HG03025 (cell line): ENCODE data around the gene NCKAP1.
"Not testable (repeated sequence)": the region's sequence is repeated elsewhere in the genome, so short reads cannot be mapped to it uniquely, and the experiment has no call there.

ENCODE experiments used
- ATAC-seq: cut with Tn5 transposase; IDR thresholded peaks from one replicate; pipeline ENCODE4 v1.9.1; 2021; ENCODE audit warnings: mild to moderate bottlenecking, moderate library complexity; ENCODE audit not compliant: unreplicated experiment, low FRiP score

The NCKAP1 gene

GRCh38 chr2:183038341-183039300 is at the start of gene NCKAP1:
TSS of gene NCKAP1 (minus strand) at chr2:183038457. CDS start at chr2:183038099, 358 bp downstream.
- ATAC-seq: peak; percentile 85

- no peak for ATAC-seq
Measured at GRCh38 chr2:183081911-183082310, 43.7 kb upstream of the NCKAP1 start.

DNA sequence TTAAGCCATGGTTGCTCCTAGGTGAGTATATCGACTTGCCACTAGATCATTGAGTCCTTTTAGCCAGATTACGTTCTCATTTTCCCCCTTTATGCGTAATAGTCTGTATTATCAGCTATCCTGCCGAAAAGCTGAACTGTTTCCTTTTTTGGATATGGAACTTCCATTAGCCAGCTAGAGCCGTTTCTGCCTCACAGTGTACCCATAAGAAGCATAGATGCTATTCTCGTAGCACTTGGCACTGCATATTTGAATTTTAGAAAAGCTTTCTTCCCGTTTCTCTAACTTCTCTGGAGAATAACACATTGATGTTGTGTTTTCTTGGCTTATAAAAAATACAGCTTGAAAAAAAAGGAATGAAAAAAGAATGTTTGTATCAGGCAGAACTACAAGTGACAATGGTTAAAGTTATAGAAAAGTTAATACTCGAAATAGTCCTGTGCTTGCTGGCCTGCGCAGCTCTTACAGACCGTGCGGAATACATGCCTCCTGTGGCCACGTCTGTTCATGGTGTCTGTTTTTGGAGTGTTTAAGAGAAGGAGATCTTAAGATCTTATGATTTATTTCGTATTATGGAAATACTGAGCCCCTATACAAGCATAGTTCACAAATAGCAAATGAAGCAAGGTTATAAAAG is 41.0 kb upstream of the NCKAP1 start:
- peak; percentile 9 for ATAC-seq

GRCh38 chr2:183078464-183079138 is 40.3 kb upstream of the NCKAP1 start, which contains the start of gene DUSP19:
TSS of gene DUSP19 (plus strand) at chr2:183078747. CDS start at chr2:183078934, 187 bp downstream.
- ATAC-seq: peak; percentile 95

- ATAC-seq: no peak
Measured at GRCh38 chr2:183078163-183078463, 39.9 kb upstream of the NCKAP1 start.

- no peak for ATAC-seq
Measured at GRCh38 chr2:183072177-183072576, 33.9 kb upstream of the NCKAP1 start.

DNA sequence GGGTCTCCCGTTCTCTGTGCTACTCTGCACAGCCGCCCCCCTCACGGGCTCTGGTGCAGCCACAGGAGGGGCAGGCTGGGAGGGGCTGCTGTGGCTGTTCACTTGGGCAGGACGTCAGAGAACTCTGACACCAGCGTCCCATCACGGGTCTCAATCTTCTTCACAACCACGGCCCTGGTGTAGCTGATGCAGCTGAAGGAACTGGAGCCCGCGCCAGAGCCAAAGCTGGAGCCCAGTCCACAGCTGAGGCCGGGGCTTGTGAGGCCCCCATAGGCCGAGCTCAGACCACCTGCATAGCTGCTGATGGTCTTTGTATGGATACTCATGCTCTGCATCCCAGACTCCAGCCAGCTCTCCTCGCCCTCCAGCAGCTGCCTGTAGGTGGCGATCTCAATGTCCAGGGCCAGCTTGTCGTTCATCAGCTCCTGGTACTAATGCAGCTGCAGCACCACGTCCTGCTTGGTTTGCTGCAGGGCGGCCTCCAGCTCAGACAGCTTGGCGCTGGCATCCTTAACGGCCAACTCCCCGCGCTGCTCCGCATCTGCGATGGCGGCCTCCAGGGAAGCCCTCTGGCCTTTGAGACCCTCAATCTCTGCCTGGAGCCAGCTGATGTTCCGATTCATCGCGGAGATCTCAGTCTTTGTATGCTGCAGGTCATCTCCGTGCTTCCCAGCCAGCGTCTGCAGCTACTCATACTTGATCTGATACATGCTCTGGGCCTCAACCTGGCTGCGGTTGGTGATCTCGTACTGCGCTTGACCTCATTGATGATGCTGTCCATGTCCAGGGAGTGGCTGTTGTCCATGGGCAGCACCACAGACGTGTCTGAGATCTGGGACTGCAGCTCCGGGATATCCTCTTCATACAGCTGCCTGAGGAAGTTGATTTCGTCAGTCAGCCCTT is 32.9 kb upstream of the NCKAP1 start:
- no peak for ATAC-seq

- ATAC-seq: no peak
Measured at GRCh38 chr2:183069174-183069573, 30.9 kb upstream of the NCKAP1 start.

GRCh38 chr2:183068561-183068960 is 30.3 kb upstream of the NCKAP1 start:
- ATAC-seq: no peak

- no peak for ATAC-seq
Measured at GRCh38 chr2:183063083-183063482, 24.8 kb upstream of the NCKAP1 start.

- ATAC-seq: no peak
Measured at GRCh38 chr2:183060571-183061231, 22.4 kb upstream of the NCKAP1 start.

DNA sequence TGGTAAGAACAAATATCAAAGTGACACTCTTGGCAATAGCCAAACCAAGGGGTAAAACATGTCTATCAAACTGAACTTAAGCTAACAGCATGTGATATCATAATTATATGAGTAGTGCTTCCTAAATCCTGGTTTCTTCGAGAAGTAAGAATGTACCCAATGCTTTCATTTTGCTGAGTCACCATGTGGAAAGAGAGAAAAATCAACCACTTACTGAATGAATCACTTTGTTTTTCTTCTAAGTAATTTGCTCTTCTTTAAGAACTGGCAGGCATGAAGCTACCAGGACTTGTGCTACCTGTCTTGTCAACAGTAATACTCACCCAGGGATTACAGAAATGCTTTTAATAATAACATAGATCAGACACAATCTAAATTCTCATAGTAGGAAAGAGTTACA is 21.3 kb upstream of the NCKAP1 start:
- no peak for ATAC-seq

- ATAC-seq: peak; percentile 48
Measured at GRCh38 chr2:183057333-183057985, 19.2 kb upstream of the NCKAP1 start.

DNA sequence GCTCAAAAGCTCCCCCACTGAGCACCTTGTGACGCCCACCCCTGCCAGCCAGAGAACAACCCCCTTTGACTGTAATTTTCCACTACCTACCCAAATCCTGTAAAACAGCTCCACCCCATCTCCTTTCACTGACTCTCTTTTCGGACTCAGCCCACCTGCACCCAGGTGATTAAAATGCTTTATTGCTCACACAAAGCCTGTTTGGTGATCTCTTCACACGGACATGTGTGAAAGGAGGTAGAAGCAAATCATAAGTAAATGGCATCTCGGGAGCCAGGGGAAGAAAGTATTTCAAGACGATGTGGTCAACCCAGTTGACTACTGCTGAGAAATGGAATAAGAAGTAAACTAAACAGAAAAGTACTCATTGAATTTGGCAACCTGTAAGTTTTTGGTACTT is 11.2 kb upstream of the NCKAP1 start:
- no peak for ATAC-seq

GRCh38 chr2:183047486-183048125 is 9.3 kb upstream of the NCKAP1 start:
- ATAC-seq: not testable (repeated sequence)

DNA sequence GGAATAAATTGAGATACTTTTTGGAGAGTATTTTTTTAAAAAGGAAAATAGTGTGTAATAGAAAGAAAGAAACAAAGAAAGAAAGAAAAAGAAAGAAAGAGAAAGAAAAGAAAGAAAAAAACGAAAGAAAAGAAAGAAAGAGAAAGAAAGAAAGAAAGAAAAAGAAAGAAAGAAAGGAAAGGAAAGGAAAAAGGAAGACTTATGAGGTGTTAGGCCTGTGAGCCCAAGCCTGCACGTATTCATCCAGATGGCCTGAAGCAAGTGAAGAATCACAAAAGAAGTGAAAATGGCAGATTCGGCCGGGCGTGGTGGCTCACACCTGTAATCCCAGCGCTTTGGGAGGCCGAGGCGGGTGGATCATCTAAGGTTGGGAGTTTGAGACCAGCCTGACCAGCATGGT is 5.3 kb upstream of the NCKAP1 start:
- ATAC-seq: not testable (repeated sequence)

- no peak for ATAC-seq
Measured at GRCh38 chr2:183040604-183041003, 2.3 kb upstream of the NCKAP1 start.

DNA sequence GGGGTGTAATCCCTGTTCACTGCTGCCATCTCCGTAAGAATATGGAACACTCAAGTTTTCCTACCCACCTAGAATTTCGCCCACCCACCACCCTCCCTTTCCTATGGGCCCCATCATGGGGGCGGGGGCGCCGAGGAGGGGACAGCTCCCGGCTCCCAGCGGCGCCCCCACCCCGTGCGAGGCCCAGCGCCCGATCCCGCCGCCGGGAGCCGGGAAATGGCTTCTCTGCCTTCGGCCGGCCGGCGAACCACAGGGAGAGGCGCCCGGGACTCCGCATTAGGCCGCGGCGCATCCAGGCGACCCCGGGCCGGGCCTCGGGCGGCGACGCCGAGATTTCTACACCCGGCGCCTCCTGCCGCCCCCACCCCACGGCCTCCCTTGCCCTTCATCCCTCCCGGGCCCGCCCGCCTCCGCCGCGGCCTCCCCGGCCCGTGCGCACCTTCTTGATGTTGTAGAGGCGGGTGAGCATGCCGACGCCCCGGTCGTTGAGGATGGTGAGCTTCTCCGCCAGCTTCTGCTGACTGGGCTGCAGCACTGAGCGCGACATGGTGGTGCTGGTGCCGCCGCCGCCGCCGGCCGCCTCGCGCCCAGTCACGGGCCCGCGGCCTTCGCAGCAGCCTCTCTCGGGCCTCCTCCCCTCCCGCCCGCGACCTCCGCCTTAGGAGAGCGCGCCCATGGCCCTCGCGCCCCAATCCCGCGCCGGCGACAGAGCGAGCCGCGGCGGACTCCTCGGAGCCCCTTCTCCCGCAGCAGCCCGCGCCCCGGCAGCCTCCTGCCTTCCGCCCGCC is 510 bp downstream of the NCKAP1 start:
- ATAC-seq: peak; percentile 35
